B cell (primary cell): ENCODE measurements around the gene MEIS3. TPM values are rescaled to one million over a fixed set of nuclear protein-coding genes. Genes with fewer than 3 reads are reported as not detected.

Experiments used
- ATAC-seq: fragments of 200-7000 bp; cut with Tn5 transposase; one replicate; pipeline ENCODE4 v1.10.0; 2021; ENCODE audit warnings: low read depth, mild to moderate bottlenecking, moderate number of reproducible peaks, moderate library complexity
- CTCF ChIA-PET: fragments of 350-600 bp; sonication (Branson Sonifier 250); formaldehyde crosslinking; loops from one replicate; lab custom pipeline; 2021; ENCODE audit warnings: antibody characterized with exemption, inconsistent platforms; lab: Charles Lee
- POLR2A ChIA-PET: fragments of 350-600 bp; sonication (Branson Sonifier 250); formaldehyde crosslinking; loops from one replicate; lab custom pipeline; 2021; ENCODE audit warnings: antibody characterized with exemption; lab: Charles Lee
- DNase-seq: peaks from one replicate; pipeline ENCODE4 v3.0.0; 2013
- H2AFZ ChIP-seq: 2 replicates; pipeline ENCODE4 v1.6.1; 2012; ENCODE audit warnings: mild to moderate bottlenecking, low read depth, low read length; ENCODE audit not compliant: insufficient read depth, poor library complexity, severe bottlenecking
- H3K27ac ChIP-seq, 2 donors: 1 replicate in 1 of 2; 2 replicates in 1 of 2; pipeline ENCODE4 v1.5.1; 2012 to 2013; ENCODE audit warnings: low read length in 2 of 2, mild to moderate bottlenecking in 2 of 2, moderate library complexity in 1 of 2
- H3K27me3 ChIP-seq, 4 experiments: fragments of 200-600 bp in 1 of 4; sonication (generic) in 1 of 4; replicated peaks in 1 of 4; 1 replicate in 2 of 4; 2 replicates in 2 of 4; pipeline versions ENCODE4 v1.6.1 to v1.7.0; 2013 to 2016; ENCODE audit warnings: low read length in 3 of 4, mild to moderate bottlenecking in 2 of 4, mixed read lengths in 1 of 4, moderate library complexity in 1 of 4; ENCODE audit not compliant: insufficient read depth in 4 of 4, control insufficient read depth in 3 of 4; ENCODE audit errors: control extremely low read depth in 1 of 4
- H3K36me3 ChIP-seq, 2 experiments: replicated peaks in 1 of 2; 1 replicate in 1 of 2; 2 replicates in 1 of 2; pipeline versions ENCODE4 v1.6.1 to v1.7.1; 2013; ENCODE audit warnings: low read length in 1 of 2; ENCODE audit not compliant: insufficient read depth in 2 of 2, control insufficient read depth in 1 of 2; ENCODE audit errors: control extremely low read depth in 1 of 2, extremely low read depth in 1 of 2
- H3K4me1 ChIP-seq, 2 donors: fragments of 200-600 bp in 1 of 2; sonication (generic) in 1 of 2; 1 replicate in 1 of 2; 2 replicates in 1 of 2; pipeline versions ENCODE4 v1.5.1 to v1.6.1; 2013 to 2017; ENCODE audit warnings: low read length in 2 of 2; ENCODE audit not compliant: control insufficient read depth in 2 of 2, insufficient read depth in 2 of 2
- H3K4me2 ChIP-seq: replicated peaks from 2 replicates; pipeline ENCODE3; 2012; ENCODE audit warnings: mild to moderate bottlenecking, low read depth, low read length; ENCODE audit not compliant: poor library complexity, severe bottlenecking
- H3K4me3 ChIP-seq, 5 experiments: fragments of 200-600 bp in 1 of 5; sonication (generic) in 1 of 5; 1 replicate in 3 of 5; 2 replicates in 2 of 5; pipeline versions ENCODE4 v1.5.1 to v1.7.0; 2011 to 2016; ENCODE audit warnings: low read length in 4 of 5, mild to moderate bottlenecking in 4 of 5, low read depth in 2 of 5, control low read depth in 1 of 5, moderate library complexity in 1 of 5; ENCODE audit not compliant: insufficient read depth in 1 of 5; ENCODE audit errors: control extremely low read depth in 1 of 5, extremely low read depth in 1 of 5
- H3K79me2 ChIP-seq: fragments of 200-600 bp; sonication (generic); one replicate; pipeline ENCODE4 v1.6.0; 2016; ENCODE audit warnings: low read length; ENCODE audit not compliant: control insufficient read depth, insufficient read depth
- H3K9ac ChIP-seq: fragments of 200-600 bp; sonication (generic); 2 replicates; pipeline ENCODE4 v1.6.1; 2017; ENCODE audit warnings: mild to moderate bottlenecking, low read length, moderate library complexity
- H3K9me3 ChIP-seq, 3 donors: one replicate each; pipeline versions ENCODE4 v1.6.1 to v1.7.1; 2013; ENCODE audit warnings: low read length in 2 of 3; ENCODE audit not compliant: control insufficient read depth in 2 of 3, insufficient read depth in 1 of 3; ENCODE audit errors: control extremely low read depth in 1 of 3
- H4K20me1 ChIP-seq: 2 replicates; pipeline ENCODE4 v1.6.0; 2012; ENCODE audit warnings: mild to moderate bottlenecking, low read length; ENCODE audit not compliant: insufficient read depth, control insufficient read depth, poor library complexity, severe bottlenecking
- H3K27ac Mint-ChIP-seq: one replicate; pipeline ENCODE4 v1.8.0; 2021; ENCODE audit warnings: mixed read lengths
- H3K27me3 Mint-ChIP-seq: one replicate; pipeline ENCODE4 v1.8.0; 2021; ENCODE audit warnings: mixed read lengths
- H3K4me1 Mint-ChIP-seq: one replicate; pipeline ENCODE4 v1.8.0; 2021; ENCODE audit warnings: mixed read lengths
- H3K4me3 Mint-ChIP-seq: one replicate; pipeline ENCODE4 v1.8.0; 2021; ENCODE audit warnings: mixed read lengths
- H3K9me3 Mint-ChIP-seq: one replicate; pipeline ENCODE4 v1.8.0; 2022; ENCODE audit warnings: mixed read lengths; ENCODE audit not compliant: insufficient read depth
- CTCF ChIP-seq: fragments of 200-600 bp; IDR thresholded peaks from one replicate; pipeline ENCODE4 v1.8.0; 2022; ENCODE audit warnings: antibody characterized with exemption, mild to moderate bottlenecking
- EZH2 ChIP-seq: IDR thresholded peaks from 2 replicates; pipeline ENCODE4 v1.6.1; 2012; ENCODE audit warnings: borderline replicate concordance, low read depth, mild to moderate bottlenecking, moderate library complexity, low read length; ENCODE audit not compliant: insufficient read depth, poor library complexity, severe bottlenecking
- WGBS: methylation state at CpG from one replicate; pipeline ENCODE4 v1.1.5; 2013; ENCODE audit warnings: missing lambda C conversion rate; ENCODE audit not compliant: insufficient coverage; 5-methylcytosine and 5-hydroxymethylcytosine counted together
- intact Hi-C: fragments of 100-400 bp; cut with micrococcal nuclease; formaldehyde crosslinking; loops from one replicate; pipeline ENCODE4 v1.10.0; 2022
- polyA plus RNA-seq: library from polyadenylated mRNA; depleted of rRNA; stranded (reverse); fragments of >200 nt; gene quantifications from 2 replicates; pipeline ENCODE4 v1.2.3, GENCODE V29; 2012
- total RNA-seq, 2 donors: library from RNA; stranded (reverse); fragments of 120-200 nt in 1 of 2; gene quantifications; 1 replicate in 1 of 2; 2 replicates in 1 of 2; pipeline versions ENCODE4 v1.2.3 to v1.2.4, GENCODE V29; 2013 to 2022

Gene MEIS3
- total and polyA plus RNA-seq, 2 donors (not counting 1 experiment from before 2014, with no cell fraction given): not detected

- CTCF ChIA-PET: interaction anchor here (0.7 kb wide), 1 partner anchor 24 kb away, joined by 3 read pairs; the partner anchor contains the start of gene DHX34
- peaks cover 0 to 74% of the 10 kb centered on the region in 2 experiments for H3K36me3 ChIP-seq
These were observed 45.8 kb downstream of the MEIS3 start for GRCh38 chr19:47373246-47374240.

More at GRCh38 chr19:47373246-47374240, 45.8 kb downstream of the MEIS3 start:
- no peak overlapping the region for H3K27ac ChIP-seq
- intact Hi-C loops: no loop called here
- no peak overlapping the region for H3K4me3 ChIP-seq
- no peak overlapping the region for H2AFZ ChIP-seq
- no peaks in the 10 kb centered on the region for H3K9me3 ChIP-seq
- H3K79me2 ChIP-seq: no peaks in the 10 kb centered on the region
- no peaks in the 10 kb centered on the region for H3K27me3 Mint-ChIP-seq
- no peak overlapping the region for H3K4me2 ChIP-seq
- peaks cover 6% of the 10 kb centered on the region for H4K20me1 ChIP-seq
- POLR2A ChIA-PET: no interaction called here
- no peaks in the 10 kb centered on the region for H3K9me3 Mint-ChIP-seq
- H3K4me1 Mint-ChIP-seq: no peaks in the 10 kb centered on the region
- H3K4me3 Mint-ChIP-seq: no peak overlapping the region
- no peaks in the 10 kb centered on the region for H3K4me1 ChIP-seq
- no peak for TF ChIP-seq CTCF
- TF ChIP-seq EZH2: no peak
- H3K27ac Mint-ChIP-seq: no peak overlapping the region
- WGBS: 95% methylated on average over 33 of the region's 33 CpGs
- H3K27me3 ChIP-seq: no peaks in the 10 kb centered on the region
- ATAC-seq: no peak
- no peak for DNase-seq
- H3K9ac ChIP-seq: no peak overlapping the region
